GM18907 (cell line): ENCODE measurements around the gene PFDN4.

Experiments used
- ATAC-seq: cut with Tn5 transposase; IDR thresholded peaks from one replicate; pipeline ENCODE4 v1.9.1; 2021; ENCODE audit warnings: mild to moderate bottlenecking, moderate library complexity; ENCODE audit not compliant: unreplicated experiment

Gene PFDN4

DNA sequence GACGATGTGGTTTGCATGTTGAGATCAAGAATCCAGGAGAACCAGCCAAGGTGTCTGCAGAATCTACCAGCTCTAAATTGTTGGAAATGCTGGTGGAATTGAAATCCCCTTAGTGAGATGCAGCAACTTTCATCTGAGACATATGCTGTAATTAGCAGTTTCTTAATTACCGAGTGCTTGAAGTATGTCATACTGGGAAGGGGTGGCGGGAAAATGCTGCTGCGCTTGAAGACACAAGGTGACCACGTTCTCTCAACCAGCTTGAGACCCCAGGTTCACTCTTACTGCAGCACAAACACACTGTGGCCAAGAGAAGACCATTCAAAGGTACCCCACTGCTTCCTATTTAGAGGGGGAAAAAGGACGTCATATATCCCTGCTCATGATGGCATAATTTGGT is 59.0 kb downstream of the PFDN4 start:
- ATAC-seq = no peak

DNA sequence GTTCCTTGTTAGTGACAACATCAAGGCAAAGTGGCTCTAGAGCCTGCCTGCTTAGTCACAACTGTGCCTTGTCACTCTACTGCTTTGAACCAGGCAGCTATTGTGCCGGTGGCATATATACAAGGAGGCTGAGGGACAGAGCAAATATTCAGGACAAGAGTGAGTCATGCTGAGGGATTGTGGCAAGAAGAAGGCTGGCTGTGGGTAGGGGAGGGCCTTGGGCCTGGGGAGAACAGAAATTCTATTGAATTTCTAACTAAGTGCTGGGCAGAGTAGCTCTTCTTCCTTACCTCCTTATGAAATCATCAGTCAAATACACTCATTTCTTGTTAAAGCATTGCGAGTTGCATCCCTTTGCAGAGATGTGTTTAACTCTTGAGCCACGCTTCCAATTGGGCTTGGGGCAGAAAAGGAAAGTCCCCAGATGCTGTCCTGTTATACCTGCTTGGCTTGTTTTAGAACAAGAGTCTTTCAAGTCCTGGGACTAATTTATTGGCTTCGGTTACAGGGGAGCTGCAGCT is 59.7 kb downstream of the PFDN4 start:
- no peak for ATAC-seq

DNA sequence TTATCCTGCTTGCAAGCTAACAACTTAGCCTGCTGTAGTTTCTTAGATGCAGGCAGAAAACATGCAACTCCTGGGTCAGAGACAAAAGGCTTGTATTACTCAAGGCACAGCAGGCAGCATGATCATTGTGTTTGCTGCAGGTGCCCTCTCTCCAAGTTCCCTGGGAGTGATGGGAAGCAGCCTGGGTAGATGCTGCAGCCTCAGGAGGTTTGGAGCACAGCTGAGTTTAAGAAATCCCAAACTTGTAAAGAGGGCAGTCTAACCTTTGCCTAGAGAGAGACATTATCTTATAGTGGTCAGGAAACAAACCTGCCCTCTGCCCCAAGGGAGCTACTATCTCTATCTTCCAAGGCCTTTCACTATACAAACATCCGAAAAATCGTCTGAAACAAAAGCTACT is 61.1 kb downstream of the PFDN4 start:
- ATAC-seq = no peak
